GM18858 (cell line): ENCODE data around the gene CHST11.

Experiments
- ATAC-seq: cut with Tn5 transposase; IDR thresholded peaks from one replicate; pipeline ENCODE4 v1.9.1; 2021; ENCODE audit not compliant: unreplicated experiment

Gene CHST11

DNA sequence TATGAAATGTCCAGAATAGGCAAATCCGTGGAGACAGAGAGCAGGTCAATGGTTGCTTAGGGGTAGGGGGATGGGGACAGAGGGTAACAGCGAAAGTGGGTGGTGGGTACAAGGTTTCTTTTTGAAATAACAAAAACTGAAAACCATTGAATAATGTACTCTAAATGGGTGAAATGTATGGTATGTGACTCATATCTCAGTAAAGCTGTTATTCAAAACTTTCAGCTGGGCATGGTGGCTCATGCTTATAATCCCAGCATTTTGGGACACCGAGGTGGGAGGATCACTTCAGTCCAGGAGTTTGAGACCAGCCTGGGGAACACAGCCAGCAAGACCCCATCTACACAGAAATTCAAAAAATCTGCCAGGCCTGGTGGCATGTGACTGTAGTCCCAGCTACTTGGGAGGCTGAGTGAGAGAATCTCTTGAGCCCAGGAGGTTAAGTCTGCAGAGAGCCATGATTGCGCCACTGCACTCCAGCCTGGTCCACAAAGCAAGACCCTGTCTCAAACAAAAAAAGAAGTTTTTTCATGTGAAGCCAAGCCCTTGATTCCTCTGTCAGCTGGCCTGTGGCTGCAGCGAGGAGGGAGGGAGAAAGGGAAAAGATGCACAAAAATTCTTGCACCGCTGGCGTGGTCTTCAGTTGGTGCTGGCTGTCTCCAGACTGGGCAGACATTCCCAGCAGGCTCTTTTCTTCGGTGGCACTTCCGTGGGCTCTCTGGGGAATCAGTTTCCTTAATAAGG is 253.1 kb downstream of the CHST11 start:
- ATAC-seq: no peak

DNA sequence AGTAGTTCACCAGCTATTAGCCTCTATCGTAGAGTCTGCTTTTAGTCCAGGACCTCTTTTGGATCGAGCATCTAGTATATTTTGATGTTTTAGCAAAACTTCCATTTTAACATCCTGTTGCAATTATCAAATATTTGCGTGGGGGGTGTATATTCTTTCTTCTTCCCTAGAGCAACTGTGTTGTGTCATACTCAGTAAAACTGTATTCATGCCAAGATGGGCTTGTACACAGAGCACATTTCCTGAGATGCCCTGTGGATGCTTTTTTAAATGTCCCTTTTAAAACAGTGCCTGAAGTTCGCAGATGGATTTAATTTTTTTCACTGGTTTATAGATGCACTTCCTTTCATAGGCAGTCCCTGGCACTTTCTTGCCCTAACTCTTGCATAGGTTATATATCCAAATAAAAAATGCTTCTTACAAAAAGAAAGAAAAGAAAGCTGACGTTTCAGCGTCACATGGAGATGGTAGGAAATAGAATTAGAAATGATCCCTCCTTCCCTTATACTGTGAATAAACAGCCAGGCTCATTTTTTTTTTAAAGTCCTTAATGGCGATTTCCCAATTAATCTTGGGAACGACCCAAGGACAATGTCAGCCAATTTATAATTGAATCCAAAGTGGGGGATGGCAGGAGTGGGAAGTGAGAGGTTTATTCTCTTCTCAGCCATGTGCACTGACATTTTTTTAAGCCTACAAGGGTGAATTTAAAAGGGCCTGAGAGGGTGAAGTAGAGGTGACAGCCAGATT is 254.4 kb downstream of the CHST11 start:
- no peak for ATAC-seq

DNA sequence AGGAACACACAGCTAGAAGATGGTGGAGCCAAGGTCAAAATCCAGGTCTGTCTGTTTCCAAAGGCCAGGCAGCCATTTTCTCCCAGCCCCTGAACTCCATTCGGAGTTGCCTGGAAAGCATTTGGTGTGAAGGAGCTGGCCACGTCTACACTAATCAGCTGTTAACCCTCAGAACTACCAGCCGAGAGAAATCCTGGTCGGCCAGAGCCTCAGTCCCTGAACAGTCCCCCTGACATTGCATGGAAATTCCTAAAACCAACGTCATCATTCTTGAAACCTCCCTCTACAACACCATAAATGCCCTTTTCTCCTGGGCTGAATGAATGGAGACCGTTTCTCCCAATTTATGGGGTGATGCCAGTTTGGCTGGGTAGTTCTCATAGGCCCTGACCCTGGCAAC is 255.7 kb downstream of the CHST11 start:
- ATAC-seq: no peak

DNA sequence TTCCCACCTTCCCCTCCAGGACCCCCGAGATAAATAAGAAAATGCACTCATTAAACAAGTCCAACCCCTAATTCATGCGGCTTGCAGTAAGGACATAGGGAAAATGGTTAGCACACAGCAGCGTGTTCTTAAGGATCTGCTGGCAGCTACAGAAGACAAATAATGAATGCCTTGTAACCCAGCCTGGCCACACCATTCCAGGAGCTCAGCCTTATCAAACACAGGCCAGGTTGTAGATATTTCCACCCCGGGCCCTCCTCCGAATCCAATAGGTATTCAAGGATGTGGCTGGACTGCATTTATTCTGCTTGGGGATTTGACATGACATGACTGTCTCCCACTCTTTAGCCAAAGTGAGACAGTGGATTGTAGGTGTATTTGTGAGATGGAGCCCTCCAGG is 256.2 kb downstream of the CHST11 start:
- no peak for ATAC-seq

DNA sequence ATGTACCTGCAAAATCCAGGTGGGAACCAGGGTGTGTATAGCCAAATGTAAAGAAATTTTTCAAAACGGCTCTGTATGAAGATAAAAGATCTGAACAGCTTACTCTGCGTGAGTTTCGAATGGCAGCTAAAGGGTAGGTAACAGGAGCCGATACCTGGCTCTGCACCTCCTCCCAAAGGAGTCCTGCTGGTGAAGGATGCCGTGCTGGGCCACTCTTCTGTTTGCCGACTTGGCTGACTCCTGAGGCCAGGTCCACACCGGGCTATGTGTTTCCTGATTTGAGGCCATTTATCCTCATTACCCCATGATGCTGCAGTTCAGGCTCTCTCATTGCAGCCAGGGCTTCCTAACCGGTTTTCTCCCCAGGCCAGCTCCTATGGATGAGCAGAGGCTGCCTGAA is 256.7 kb downstream of the CHST11 start:
- no peak for ATAC-seq

DNA sequence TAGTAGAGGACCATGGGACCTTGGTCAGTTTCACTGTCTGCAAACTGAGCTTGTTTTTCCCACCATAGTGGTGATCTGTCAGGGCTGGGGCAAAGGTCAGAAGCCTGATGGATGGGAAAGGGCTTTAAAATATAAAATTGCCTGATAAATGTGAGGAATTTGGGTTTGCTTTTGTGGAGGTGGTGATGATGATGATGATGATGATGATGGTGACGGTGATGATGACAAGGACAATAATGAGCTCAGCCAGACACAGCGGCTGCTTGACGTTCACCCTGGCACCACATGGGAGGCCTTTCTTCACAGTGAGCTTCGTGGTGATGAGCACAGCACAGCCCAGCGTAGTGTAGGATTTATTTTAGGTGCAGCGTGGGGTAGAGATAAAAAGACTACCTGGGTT is 257.6 kb downstream of the CHST11 start:
- no peak for ATAC-seq

DNA sequence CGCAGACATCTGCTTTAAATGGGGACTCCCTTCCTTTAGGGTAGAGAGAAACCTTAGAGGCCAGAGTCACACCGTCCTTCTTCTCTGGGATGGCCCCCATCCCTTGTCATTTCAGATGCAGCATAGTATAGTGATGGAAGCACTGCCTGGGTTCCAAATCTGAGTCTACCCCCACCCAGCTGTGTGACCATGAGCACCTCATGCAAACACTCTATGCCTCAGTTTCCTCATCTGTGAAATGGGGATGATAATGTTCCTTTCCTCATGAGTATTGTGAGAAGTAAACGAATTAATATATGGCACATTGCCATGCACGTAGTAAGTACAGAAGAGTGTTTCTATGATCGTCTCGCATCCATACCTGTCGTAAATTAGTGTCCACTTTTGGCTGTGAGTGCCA is 259.4 kb downstream of the CHST11 start:
- no peak for ATAC-seq

DNA sequence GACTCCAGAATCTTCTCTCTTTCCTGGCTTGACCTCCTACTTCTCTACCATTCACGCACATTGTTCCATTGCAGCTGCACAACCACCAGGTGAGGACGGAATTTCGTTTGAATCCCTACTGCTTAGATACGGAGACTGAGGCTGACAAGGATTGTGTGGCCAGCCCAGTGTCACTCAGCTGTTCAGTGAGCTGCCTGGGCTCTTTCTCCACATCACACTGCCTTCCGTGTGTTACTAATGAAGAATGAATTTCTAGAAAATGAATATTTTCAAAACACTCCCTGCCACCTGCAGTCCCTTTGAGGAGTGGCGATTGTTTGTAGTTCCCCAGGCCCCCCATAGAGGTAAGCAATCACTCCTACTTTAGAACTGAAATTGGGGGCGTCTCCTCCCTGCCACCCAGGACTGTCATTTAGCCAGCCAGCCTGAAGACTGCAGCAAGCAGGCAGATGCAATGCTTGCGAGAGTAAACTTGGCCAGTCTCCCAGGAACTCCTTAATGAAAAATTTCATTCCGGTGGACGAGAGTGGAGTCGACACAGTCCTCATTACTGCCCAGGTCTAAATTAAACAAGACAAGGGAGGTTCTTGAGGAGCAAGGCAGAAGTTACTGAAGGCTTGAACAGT is 261.7 kb downstream of the CHST11 start:
- ATAC-seq: no peak

DNA sequence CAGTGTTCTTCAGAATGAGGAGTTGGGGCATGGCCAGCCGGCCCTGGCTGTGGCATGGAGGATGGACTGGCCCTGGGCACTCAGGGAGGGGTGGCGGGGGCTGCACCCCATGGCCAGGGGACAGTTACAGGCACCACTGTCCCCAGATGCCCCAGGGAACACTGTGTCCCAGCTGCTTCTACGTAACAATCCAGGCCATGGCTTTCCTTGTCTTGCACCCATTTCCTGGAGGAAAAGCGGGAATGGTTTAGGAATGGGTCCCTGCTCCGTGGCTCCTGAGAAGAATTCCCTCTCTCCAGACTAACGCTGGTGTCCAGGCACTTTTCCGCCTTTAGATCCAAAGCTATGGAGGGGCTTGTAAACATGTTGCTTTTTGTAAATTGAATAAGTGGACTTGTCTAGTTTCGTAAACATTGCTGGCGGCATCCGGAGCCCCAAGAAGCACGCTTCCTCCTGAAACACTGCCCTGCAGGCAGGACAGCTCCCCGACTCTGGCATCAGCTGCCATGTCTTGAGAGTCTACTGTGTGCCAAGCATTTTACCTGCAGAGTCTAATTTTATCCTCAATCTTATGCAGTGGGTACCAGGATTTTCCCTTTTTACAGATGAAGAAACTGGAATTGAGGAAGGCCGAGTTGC is 263.1 kb downstream of the CHST11 start:
- ATAC-seq: no peak

DNA sequence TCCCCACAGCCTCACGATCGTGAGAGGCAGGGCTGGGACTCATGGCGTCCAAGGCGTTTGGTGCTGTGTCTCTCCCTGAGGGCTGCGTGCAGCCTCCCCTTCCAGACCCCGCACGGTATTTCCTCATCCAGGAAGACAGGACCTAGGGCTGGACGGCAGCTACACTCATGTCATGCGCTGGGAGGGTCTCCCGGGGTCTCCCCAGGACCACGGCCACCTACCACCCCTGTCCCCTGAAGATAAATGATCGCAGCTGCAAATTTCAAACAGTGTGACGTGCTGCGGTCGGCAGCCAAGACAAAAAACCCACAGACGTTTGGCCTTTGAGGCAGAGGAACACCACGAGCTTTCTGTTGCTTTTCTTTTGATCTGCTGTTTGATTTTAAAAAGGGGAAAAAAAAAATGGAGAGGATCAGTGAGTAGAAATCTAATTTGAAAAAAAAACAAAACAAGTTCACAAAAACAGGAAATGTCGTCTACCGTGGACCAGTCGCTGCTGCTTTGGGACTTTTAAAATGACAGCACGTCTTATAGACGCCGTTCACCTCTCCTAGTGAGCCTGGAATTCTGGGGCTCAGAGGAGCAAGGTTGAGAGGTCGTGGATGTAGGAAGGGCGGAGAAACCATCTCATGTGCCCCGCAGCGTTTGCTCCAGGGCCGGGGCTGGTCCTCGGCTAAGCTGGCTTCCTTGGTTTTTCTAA is 263.7 kb downstream of the CHST11 start:
- no peak for ATAC-seq

DNA sequence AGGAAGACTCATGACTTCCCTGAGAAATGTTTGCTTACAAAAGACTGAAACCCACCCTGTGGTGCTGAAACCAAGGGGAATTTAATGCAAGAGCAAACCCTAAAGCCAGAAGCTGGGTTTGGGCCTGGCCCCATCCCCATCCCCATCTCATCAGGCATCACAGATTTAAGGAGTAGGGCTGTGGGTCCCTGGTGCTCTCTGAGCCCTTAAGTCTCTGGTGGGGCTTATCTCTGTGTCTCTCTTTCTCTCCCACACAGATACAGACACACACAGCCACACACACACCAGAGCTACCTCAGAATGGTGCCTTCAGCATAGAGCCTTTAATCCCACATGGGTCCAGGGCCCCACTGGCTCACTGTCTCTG is 264.3 kb downstream of the CHST11 start:
- no peak for ATAC-seq

DNA sequence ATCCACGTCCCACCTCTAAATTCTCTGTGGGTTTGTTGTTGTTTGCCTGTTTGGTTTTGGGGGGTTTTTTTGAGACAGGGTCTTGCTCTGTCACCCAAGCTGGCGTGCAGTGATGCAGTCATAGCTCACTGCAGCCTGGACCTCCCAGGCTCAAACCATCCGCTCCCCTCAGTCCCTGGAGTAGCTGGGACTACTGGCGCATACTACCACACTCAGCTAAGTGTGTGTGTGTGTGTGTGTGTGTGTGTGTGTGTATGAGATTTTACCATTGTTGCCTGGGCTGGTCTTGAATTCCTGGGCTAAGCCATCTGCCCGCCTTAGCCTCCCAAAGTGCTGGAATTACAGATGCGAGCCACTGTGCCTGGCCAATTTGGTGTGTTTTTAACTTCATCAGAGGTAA is 265.2 kb downstream of the CHST11 start:
- no peak for ATAC-seq

DNA sequence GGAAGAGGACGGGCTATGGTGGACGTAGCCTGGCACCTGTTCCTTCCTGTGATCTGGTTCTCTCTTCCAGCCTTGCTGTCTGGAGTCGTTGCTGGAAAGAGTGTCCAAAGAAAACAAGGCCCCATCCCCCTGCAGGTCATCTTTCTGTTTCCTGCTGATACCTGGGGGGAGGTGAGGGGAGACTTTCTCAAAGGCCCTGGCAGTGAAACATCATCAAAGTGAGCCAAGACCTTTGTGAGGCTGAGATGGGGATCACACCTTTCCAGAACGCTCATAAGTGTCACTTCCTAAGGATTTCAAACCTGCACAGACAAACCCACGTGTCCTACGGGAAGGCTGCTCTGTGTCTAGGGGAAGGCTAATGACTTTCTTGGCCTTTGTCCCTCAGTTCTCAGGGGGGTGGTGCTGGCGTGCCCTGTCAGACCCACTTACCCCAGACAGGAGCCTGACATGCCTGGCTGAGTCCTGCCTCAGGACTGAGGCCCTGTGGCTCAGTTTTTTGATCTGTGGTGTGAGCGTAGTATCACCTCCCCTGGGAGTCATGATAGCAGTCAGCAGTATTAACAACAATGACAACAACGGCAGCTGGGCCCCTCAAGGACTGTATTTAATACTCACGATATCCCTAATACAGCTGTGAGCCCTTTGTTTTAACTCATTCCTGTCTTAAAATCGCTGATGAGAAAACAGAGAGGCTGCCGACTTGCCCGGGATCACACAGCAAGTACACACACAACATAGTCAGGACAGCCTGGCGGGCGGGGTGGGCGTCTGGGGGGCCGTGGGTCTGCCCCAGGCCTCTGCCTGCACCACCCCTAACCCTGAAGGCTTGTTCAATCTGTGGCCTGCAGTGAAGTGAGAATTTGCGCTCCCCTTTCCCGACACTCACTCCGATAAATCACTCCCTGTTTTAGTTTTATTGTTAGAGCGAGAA is 266.1 kb downstream of the CHST11 start:
- ATAC-seq: peak; percentile 58

DNA sequence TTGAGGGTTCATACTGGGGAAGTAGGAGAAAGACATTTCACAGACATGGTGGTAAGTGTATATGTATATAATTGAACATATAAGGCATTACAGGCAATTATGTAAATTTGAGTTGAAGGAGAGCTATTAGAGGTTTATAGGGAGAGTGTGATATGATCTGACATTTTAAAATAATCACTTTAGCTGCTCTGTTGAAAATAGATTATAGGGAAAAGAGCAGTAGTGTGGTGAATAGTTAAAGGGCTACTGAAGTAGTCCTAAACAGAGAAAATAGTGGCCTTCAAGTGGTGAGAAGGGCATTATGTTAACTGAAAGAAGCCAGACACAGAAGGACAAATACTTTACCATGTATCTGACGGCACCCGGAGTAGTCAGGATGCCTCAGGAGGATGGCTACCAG is 267.1 kb downstream of the CHST11 start:
- ATAC-seq: no peak

DNA sequence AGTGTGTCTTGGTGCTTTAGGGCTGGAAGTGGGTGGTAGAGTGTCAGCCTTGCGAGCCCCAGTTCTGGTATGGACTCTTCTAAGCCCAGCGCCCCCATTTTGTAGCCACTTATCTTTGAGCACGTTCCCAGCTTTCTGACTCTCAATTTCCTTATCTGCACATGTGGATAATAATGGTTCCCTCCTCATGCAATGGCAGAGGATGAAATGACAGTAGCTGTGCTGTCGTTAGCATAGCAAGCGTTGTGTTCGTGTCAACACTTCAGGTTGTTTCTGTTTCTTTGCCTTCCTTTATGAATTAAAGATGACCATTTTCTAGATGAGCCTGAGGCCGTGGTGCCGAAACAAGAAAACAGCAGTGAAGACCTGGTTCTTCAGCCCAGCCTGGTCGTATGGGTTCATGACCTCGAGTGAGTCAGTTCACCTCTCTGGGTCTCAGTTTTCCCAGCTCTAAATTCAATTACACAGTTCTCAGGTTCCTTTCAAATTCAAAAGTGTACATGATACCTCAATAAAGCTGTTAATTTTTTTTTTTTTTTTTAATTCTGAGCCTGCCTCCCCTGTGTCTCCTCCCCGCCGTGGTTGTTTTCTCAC is 268.3 kb downstream of the CHST11 start:
- ATAC-seq: no peak

DNA sequence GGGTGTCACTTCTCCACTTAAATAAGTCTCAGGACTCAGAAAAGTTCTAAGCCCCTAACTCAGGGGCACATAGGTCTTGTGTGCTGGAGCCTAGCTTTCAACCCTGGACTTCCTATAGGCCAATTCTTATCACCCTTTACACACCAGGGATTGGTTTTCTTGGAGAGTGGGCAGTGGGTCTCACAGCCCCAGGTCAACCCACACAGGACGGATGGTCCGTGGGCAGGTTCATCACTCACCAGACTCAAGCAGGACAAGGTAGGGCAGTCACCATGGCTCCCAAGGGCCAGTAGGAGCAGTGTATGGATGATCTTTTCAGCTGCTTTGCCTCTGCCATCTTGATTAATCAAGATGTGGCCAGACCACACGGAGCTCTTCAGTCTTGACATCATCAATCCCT is 268.9 kb downstream of the CHST11 start:
- no peak for ATAC-seq

DNA sequence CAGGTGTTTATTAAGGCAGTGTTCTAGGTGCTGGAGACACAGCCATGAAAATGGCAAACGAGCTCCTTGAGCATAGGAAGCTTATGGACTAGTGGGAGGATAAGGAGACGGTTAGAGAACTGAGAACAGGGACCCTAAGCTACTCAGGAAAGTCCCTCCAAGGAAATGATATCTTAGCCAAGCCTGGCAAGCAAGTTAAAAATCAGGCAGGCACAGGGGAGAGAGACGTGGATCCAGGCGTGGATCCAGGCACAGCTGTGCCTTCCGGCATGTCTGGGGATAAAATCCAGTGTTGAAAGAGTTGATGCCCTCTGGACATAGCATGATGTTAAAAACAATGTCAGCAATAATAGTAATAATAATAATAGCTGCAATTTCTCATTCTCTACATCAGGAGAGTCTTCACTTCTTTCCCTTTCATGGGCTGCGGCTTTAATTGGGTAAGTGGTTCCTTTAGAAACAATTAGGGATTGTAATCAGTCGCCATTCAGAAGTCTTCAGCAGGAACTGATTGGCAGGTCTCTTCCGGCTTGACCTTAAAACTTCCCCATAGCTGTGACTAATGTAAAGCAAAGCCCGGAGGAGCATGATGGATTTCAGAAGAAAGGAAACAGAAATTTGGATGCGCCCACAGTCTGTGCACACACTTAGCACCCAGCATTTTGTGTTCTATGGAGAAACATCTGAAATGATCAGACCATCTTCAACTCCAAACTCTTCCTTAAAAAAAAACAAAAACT is 271.1 kb downstream of the CHST11 start:
- ATAC-seq: no peak

DNA sequence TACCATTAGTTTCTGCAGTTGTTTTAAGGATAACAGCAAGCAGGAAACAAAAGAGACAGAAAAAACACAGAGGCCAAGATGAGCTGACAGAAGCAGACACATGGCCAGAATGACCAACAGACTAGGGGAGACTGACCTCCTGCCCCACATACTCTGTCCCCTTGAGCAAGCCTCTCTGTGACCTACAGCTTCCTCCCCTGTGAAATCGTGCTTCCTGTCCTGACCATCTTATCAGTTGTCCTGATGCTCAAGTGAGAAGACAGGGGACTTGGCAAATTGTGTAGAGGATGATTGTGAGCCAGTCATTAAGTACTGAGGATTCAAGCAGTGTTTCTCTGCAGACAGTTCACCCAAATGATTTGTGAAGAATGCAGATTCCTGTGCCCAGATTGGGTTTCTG is 272.3 kb downstream of the CHST11 start:
- no peak for ATAC-seq
